ENCODE data around the gene PPP3R1.

The PPP3R1 gene

DNA sequence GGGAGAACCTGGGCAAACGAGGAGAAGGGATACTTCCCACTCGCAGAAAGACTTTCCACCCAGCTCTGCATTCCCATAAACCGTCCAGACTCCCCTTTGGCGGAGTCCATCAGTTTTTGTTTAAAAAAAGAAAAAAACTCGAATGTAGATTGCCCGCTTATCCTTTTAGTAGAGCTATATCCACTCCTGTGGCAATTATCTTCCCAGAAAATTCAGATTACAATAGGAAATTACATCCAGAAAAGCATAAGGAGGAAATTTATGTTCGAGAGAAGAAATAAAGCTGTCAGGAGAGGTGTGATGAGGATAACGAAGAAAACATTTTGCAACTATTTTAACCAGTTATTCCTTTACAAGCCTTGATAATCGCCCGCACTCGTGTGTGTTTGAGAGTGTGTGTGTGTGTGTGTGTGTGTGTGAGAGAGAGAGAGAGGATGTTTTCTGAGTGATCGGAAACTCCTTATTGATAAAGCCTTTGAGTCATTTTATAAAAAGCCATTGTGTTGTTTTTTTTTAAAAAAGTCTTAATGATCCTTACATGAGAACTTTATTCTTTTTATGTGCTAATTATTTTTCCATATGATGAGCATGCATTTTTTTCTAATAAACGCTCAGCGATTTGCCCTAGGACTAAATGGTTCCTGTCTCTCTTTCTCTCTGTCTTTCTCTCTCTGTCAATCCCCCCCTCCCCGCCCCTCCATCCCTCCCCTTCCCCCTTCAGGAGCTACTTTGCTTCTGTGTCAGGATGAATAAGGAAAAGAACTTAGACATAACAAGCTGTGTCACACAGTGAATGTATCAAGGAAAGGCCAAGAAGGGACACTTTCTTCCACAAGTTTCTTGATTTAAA, 1.1 kb upstream of the PPP3R1 start:
- TF ChIP-seq, protein P1, sequence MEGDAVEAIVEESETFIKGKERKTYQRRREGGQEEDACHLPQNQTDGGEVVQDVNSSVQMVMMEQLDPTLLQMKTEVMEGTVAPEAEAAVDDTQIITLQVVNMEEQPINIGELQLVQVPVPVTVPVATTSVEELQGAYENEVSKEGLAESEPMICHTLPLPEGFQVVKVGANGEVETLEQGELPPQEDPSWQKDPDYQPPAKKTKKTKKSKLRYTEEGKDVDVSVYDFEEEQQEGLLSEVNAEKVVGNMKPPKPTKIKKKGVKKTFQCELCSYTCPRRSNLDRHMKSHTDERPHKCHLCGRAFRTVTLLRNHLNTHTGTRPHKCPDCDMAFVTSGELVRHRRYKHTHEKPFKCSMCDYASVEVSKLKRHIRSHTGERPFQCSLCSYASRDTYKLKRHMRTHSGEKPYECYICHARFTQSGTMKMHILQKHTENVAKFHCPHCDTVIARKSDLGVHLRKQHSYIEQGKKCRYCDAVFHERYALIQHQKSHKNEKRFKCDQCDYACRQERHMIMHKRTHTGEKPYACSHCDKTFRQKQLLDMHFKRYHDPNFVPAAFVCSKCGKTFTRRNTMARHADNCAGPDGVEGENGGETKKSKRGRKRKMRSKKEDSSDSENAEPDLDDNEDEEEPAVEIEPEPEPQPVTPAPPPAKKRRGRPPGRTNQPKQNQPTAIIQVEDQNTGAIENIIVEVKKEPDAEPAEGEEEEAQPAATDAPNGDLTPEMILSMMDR (IDR thresholded peaks at IDR 0.05; ENCODE audit: low read depth, low read length) = no peak
- H3K9me3 ChIP-seq = no peaks in the 10 kb centered on the region
- peak overlapping the region; percentile 82 for H3K4me3 ChIP-seq (ENCODE audit: low read depth, low read length)
- no peaks in the 10 kb centered on the region for H3K4me1 ChIP-seq
- no peak for DNase-seq
- no peaks in the 10 kb centered on the region for H3K27me3 ChIP-seq
- H3K36me3 ChIP-seq = peaks cover 5% of the 10 kb centered on the region; the same call in 1 of the 2 replicates

DNA sequence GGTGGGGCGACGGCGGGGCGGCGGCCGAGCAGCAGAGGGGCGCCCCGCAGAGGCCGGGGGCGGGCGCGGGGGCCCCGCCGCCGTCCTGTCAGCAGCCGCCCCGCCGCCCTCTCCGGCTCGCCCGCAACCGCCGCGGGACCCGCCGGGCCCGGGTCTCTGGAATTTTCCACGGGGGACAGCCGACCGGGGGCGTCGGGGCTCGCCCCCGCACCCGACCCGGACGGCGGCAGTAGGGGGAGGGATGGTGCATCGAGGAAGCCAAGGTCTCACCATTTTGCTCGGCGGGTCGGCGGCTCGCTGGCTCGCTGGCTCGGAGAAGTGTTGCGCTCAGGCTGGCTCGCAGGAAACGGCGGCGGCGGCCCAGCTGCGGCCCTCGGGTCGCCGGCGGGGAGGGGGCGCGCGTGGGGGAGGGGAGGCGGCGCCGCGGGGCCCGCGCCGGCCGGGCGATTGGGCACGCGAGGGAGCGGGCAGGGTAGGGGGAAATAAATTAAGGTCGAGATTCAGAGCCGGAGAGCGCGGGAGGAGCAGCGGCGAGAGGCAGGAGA, 405 bp downstream of the PPP3R1 start:
- peak; percentile 29 for DNase-seq
- Histone ChIP-seq H3K4me1 (no peaks in the 10 kb centered on the region), H3K27me3 (no peaks in the 10 kb centered on the region), H3K9me3 (no peaks in the 10 kb centered on the region), H3K36me3 (peaks cover 5% of the 10 kb centered on the region; the same call in 1 of the 2 replicates), H3K4me3 (ENCODE audit: low read depth, low read length) (peak overlapping the region; percentile 85)
- TF ChIP-seq, protein P1 (IDR thresholded peaks at IDR 0.05; ENCODE audit: low read depth, low read length) = no peak

DNA sequence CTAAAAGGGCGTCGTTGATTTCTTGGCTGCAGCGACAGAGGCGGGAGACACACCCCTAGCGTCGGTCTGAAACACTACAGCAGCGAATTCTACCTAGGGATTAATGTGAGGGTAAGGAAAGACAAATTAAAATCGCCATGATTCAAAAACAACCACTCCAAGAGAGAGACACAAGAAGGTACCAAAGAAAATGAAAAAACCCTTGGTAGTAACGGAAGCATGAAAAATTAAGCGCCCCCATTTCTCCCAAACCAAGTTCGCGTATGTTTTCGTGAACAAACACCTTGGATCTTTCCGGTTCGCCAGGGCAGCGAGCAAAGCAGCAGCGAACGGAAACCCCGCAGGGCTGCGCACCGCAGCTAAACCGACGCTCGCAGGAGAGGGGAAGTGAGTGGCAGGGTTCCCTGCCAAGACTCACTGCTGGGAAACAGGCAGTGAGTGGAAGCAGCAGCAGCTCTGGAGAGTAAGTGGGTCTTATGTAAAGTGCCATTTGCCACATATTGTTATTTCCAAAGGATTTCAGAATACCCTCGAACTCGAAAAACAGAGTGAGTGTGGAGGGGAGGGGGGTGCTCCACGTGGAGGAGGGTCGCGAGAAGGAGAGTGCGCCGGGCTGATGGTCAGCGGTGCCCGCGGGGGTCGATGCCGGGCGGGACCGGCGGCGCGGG, 1.0 kb downstream of the PPP3R1 start:
- H3K36me3 ChIP-seq = peaks cover 5% of the 10 kb centered on the region; the same call in 1 of the 2 replicates
- no peaks in the 10 kb centered on the region for H3K4me1 ChIP-seq
- TF ChIP-seq, protein P1 (IDR thresholded peaks at IDR 0.05; ENCODE audit: low read depth, low read length) = peak; percentile 62
- H3K4me3 ChIP-seq (ENCODE audit: low read depth, low read length) = peak overlapping the region; percentile 85
- no peaks in the 10 kb centered on the region for H3K27me3 ChIP-seq
- DNase-seq = peak; percentile 55
- no peaks in the 10 kb centered on the region for H3K9me3 ChIP-seq

DNA sequence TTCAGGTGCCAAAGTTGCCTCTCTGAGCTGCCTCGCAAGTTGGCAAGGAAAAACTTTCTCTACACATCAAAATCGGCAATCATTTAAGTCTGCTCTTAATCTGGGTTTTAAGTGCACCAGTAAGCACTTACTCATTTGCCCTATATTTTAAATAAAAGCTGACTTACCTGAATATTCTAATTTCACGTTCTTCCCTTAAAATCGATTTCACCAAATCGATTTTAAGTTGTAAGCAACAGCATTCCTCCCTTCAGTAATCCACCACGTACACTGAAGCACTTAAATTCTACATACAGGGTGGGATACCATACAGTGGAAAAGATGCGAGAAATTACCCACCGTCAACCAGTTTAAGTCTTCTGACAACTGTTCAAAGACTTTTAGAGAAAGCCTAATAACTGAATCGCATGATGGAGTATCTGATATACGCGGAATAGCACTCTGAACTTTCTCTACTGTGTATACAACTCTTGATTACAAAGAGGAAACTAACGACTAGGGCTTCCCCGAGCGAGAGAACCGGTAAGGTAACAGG, 1.6 kb downstream of the PPP3R1 start:
- TF ChIP-seq, protein P1 (IDR thresholded peaks at IDR 0.05; ENCODE audit: low read depth, low read length) = no peak
- DNase-seq = no peak

DNA sequence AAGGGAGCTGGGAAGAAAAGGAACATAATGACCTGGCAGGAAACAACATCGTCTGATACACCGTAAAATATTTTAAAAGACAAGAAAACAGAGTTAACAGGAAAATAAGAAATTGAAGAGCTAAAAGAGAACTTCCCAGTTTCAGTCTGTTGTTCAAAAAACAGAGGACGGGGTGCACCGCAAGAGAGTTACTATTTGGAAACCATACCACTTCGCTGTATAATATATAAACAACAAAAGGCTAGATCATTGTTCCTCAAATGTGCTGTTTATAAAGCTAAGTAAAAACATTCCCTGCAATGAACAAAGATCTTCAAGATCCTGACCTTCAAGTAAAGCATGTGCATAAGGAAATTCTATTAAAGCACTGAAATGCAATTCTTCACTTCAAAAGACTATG, 2.1 kb downstream of the PPP3R1 start:
- H3K9me3 ChIP-seq = no peaks in the 10 kb centered on the region
- H3K27me3 ChIP-seq = no peaks in the 10 kb centered on the region
- DNase-seq = no peak
- H3K36me3 ChIP-seq = peaks cover 5% of the 10 kb centered on the region; the same call in 1 of the 2 replicates
- TF ChIP-seq, protein P1 (IDR thresholded peaks at IDR 0.05; ENCODE audit: low read depth, low read length) = no peak
- H3K4me3 ChIP-seq (ENCODE audit: low read depth, low read length) = peak overlapping the region; percentile 85
- H3K4me1 ChIP-seq = no peaks in the 10 kb centered on the region

More for the DNA sequence above, 1.6 kb downstream of the PPP3R1 start:
- Histone ChIP-seq H3K4me3 (ENCODE audit: low read depth, low read length) (peak overlapping the region; percentile 85), H3K9me3 (no peaks in the 10 kb centered on the region), H3K4me1 (no peaks in the 10 kb centered on the region), H3K36me3 (peaks cover 5% of the 10 kb centered on the region; the same call in 1 of the 2 replicates), H3K27me3 (no peaks in the 10 kb centered on the region)
